Lower leg skin (tissue), 3 donors: ENCODE measurements around the gene NEDD9.

Experiments used
- CTCF ChIP-seq, 3 donors: fragments of 450-650 bp; IDR thresholded peaks; one replicate each; pipeline ENCODE4 v1.5.1; 2016; ENCODE audit warnings: antibody characterized with exemption in 3 of 3, mild to moderate bottlenecking in 3 of 3, moderate library complexity in 2 of 3
- POLR2A ChIP-seq, 2 donors: fragments of 450-650 bp; IDR thresholded peaks; one replicate each; pipeline ENCODE4 v1.6.1; 2016 to 2017; ENCODE audit warnings: antibody characterized with exemption in 2 of 2, mild to moderate bottlenecking in 1 of 2, moderate library complexity in 1 of 2

- TF ChIP-seq CTCF (IDR thresholded peaks at IDR 0.05) (no peak), POLR2A (IDR thresholded peaks at IDR 0.05) (no peak)
These were observed 86.2 kb downstream of the NEDD9 start for GRCh38 chr6:11146117-11146826.
